Endothelial cell of umbilical vein (primary cell): ENCODE results near the gene SUFU. TPM values are rescaled to one million over a fixed set of nuclear protein-coding genes. Genes with fewer than 3 reads are reported as not detected.

Experiments
- BruUV-seq: library from RNA; stranded (reverse); fragments of 400-500 nt; replicated peaks from 2 replicates; lab custom pipeline; 2021; lab: Mats Ljungman, UMichigan
- CTCF ChIA-PET: fragments of 300-600, 350-600 bp; sonication (Branson Sonifier 250); formaldehyde crosslinking; loops from one replicate; lab custom pipeline; 2021; ENCODE audit warnings: antibody characterized with exemption, inconsistent platforms; lab: Charles Lee
- POLR2A ChIA-PET: fragments of 300-600, 350-600 bp; sonication (Branson Sonifier 250); formaldehyde crosslinking; loops from one replicate; lab custom pipeline; 2021; ENCODE audit warnings: antibody characterized with exemption, inconsistent platforms; lab: Charles Lee
- DNase-seq: peaks from one replicate; pipeline ENCODE4 v3.0.0-alpha.2; 2011; ENCODE audit warnings: low read depth, low spot score
- FAIRE-seq: peaks from 2 replicates; lab custom pipeline; 2011; peaks lifted over from hg19 to GRCh38; lab: Jason Lieb, UNC
- H2AFZ ChIP-seq: 2 replicates; pipeline ENCODE4 v1.6.0; 2012; ENCODE audit warnings: low read depth, low read length, control low read depth, inconsistent platforms
- H3K27ac ChIP-seq: 2 replicates; pipeline ENCODE4 v1.5.1; 2011; ENCODE audit warnings: low read depth, mild to moderate bottlenecking, control low read depth, low read length, moderate library complexity; ENCODE audit not compliant: insufficient read depth
- H3K27me3 ChIP-seq, 2 experiments: 2 replicates each; pipeline versions ENCODE4 v1.6.0 to v1.6.1; 2011; ENCODE audit warnings: low read length in 2 of 2, mixed read lengths in 1 of 2; ENCODE audit not compliant: control insufficient read depth in 2 of 2, insufficient read depth in 2 of 2
- H3K36me3 ChIP-seq, 2 experiments: 2 replicates in 1 of 2; 3 replicates in 1 of 2; pipeline ENCODE4 v1.5.1; 2011; ENCODE audit warnings: low read length in 2 of 2, mild to moderate bottlenecking in 1 of 2, moderate library complexity in 1 of 2; ENCODE audit not compliant: control insufficient read depth in 2 of 2, insufficient read depth in 2 of 2; ENCODE audit errors: extremely low read depth in 1 of 2
- H3K4me1 ChIP-seq: 3 replicates; pipeline ENCODE4 v1.5.1; 2011; ENCODE audit warnings: mild to moderate bottlenecking, low read length; ENCODE audit not compliant: control insufficient read depth, insufficient read depth; ENCODE audit errors: extremely low read depth
- H3K4me2 ChIP-seq: 2 replicates; pipeline ENCODE4 v1.6.1; 2011; ENCODE audit warnings: low read length, control low read depth, mixed read lengths; ENCODE audit not compliant: insufficient read depth
- H3K4me3 ChIP-seq, 3 experiments: fragments of 200-600 bp in 1 of 3; sonication (generic), shearing (Covaris generic) in 1 of 3; replicated peaks in 1 of 3; 2 replicates each; pipeline ENCODE4 v1.5.1; 2011 to 2016; ENCODE audit warnings: control low read depth in 3 of 3, low read length in 3 of 3, mild to moderate bottlenecking in 2 of 3, inconsistent platforms in 1 of 3, low read depth in 1 of 3, moderate library complexity in 1 of 3; ENCODE audit not compliant: insufficient read depth in 1 of 3
- H3K79me2 ChIP-seq: 2 replicates; pipeline ENCODE4 v1.6.0; 2012; ENCODE audit warnings: low read length, inconsistent platforms; ENCODE audit not compliant: control insufficient read depth, insufficient read depth
- H3K9ac ChIP-seq: replicated peaks from 2 replicates; pipeline ENCODE3; 2011; ENCODE audit warnings: low read length, control low read depth; ENCODE audit not compliant: insufficient read depth; ENCODE audit errors: extremely low read depth
- H3K9me1 ChIP-seq: replicated peaks from 3 replicates; pipeline ENCODE4 v1.6.0; 2011; ENCODE audit warnings: mild to moderate bottlenecking, low read length; ENCODE audit not compliant: control insufficient read depth, insufficient read depth; ENCODE audit errors: extremely low read depth
- H3K9me3 ChIP-seq: replicated peaks from 2 replicates; pipeline ENCODE4 v1.5.1; 2012; ENCODE audit warnings: low read length, inconsistent platforms; ENCODE audit not compliant: control insufficient read depth, insufficient read depth
- H4K20me1 ChIP-seq: replicated peaks from 2 replicates; pipeline ENCODE3; 2011; ENCODE audit warnings: mild to moderate bottlenecking, low read length; ENCODE audit not compliant: control insufficient read depth, insufficient read depth; ENCODE audit errors: extremely low read depth
- EZH2 ChIP-seq: IDR thresholded peaks from 2 replicates; pipeline ENCODE4 v1.6.1; 2012; ENCODE audit warnings: borderline replicate concordance, low read depth, mild to moderate bottlenecking, moderate library complexity, low read length, inconsistent platforms; ENCODE audit not compliant: severe bottlenecking
- FOS ChIP-seq: IDR thresholded peaks from 2 replicates; pipeline ENCODE4 v1.6.1; 2011; ENCODE audit warnings: mild to moderate bottlenecking, low read length, moderate library complexity, borderline replicate concordance; ENCODE audit not compliant: insufficient read depth
- GATA2 ChIP-seq: IDR thresholded peaks from 2 replicates; pipeline ENCODE4 v1.7.0; 2011; ENCODE audit warnings: low read depth, mild to moderate bottlenecking, moderate library complexity, mixed read lengths, low read length; ENCODE audit not compliant: insufficient read length, insufficient read depth
- JUN ChIP-seq: IDR thresholded peaks from 2 replicates; pipeline ENCODE4 v1.6.1; 2011; ENCODE audit warnings: borderline replicate concordance, low read depth; ENCODE audit not compliant: insufficient read length, insufficient read depth
- MYC ChIP-seq: IDR thresholded peaks from one replicate; pipeline ENCODE4 v1.6.1; 2011; ENCODE audit warnings: mild to moderate bottlenecking, low read depth, low read length
- POLR2A ChIP-seq: IDR thresholded peaks from 2 replicates; pipeline ENCODE4 v1.6.1; 2012; ENCODE audit warnings: low read depth, mild to moderate bottlenecking, control low read depth, low read length
- POLR2AphosphoS5 ChIP-seq: IDR thresholded peaks from 2 replicates; pipeline ENCODE4 v1.6.1; 2012; ENCODE audit warnings: low read depth, mild to moderate bottlenecking, control low read depth, low read length, moderate library complexity; ENCODE audit not compliant: insufficient read depth
- dilution Hi-C: fragments of 300-500 bp; cut with MboI; formaldehyde crosslinking; loops from one replicate; pipeline ENCODE4 v1.15.0; 2019; ENCODE audit warnings: low sequenced_read_pairs; ENCODE audit not compliant: extremely low pct_ligation_motif_present
- intact Hi-C: fragments of 100-400 bp; cut with micrococcal nuclease; formaldehyde crosslinking; loops from one replicate; pipeline ENCODE4 v1.10.0; 2022
- polyA plus RNA-seq, 4 experiments: library from polyadenylated mRNA; depleted of rRNA in 3 of 4; stranded (reverse) in 3 of 4; unstranded in 1 of 4; fragments of >200 nt; gene quantifications; 2 replicates each; pipeline versions ENCODE4 v1.2.1 to v1.2.3, GENCODE V29; 2011 to 2012; ENCODE audit warnings: missing spikeins in 1 of 4
- total RNA-seq: library from RNA; stranded (reverse); gene quantifications from 2 replicates; pipeline ENCODE4 v1.2.3, GENCODE V29; 2021
- TF ChIP-seq, protein P1 (sequence below): IDR thresholded peaks from 2 replicates; pipeline ENCODE4 v1.6.1; 2011; ENCODE audit not compliant: insufficient read depth, insufficient read length
- TF ChIP-seq, protein P2 (sequence below), 2 donors: IDR thresholded peaks; 1 replicate in 1 of 2; 2 replicates in 1 of 2; pipeline ENCODE4 v1.5.1; 2011; ENCODE audit warnings: low read length in 2 of 2, mild to moderate bottlenecking in 2 of 2, moderate library complexity in 2 of 2, control low read depth in 1 of 2, inconsistent platforms in 1 of 2, low read depth in 1 of 2; ENCODE audit not compliant: insufficient read depth in 1 of 2; ENCODE audit errors: extremely low read depth in 1 of 2

SUFU gene
- total and polyA plus RNA-seq, 2 donors (not counting 3 experiments of a cell fraction or from before 2014, with no cell fraction given): 10.1 to 16.3 TPM

DNA sequence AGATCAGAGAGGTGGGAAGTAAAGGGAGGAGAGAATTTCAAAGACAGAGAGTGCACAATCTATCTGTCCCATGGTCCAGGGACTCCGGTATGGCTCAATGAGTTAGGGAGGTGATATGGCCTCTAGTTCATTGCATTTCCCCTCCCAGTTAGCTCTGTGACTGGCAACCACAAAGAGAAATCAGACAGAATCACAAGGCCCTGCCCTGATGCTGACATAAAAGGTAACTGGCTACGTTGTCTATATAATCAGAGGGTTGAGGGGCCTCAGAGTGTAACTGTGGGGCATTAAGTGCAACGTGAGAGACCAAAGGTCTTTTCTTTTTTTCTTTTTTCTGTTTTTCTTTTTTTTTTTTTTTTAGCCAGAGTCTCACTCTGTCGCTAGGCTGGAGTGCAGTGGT is 45.1 kb upstream of the SUFU start:
- Histone ChIP-seq H4K20me1 (no peaks in the 10 kb centered on the region), H3K4me1 (peaks cover 7% of the 10 kb centered on the region), H3K9me3 (no peaks in the 10 kb centered on the region), H3K79me2 (no peaks in the 10 kb centered on the region), H3K9me1 (no peaks in the 10 kb centered on the region), H3K27ac (no peak overlapping the region), H3K27me3 (peaks cover 0 to 4% of the 10 kb centered on the region in 2 experiments), H3K4me3 (no peak overlapping the region), H2AFZ (no peak overlapping the region), H3K36me3 (no peaks in the 10 kb centered on the region), H3K9ac (no peak overlapping the region), H3K4me2 (no peak overlapping the region)
- dilution Hi-C loops: no loop called here
- ChIA-PET CTCF (no interaction called here), POLR2A (no interaction called here)
- DNase-seq: no peak
- no TSS peak for BruUV-seq
- intact Hi-C loops: no loop called here
- no peak for FAIRE-seq
- TF ChIP-seq, protein P1, sequence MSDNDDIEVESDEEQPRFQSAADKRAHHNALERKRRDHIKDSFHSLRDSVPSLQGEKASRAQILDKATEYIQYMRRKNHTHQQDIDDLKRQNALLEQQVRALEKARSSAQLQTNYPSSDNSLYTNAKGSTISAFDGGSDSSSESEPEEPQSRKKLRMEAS: no peak
- TF ChIP-seq, protein P2, sequence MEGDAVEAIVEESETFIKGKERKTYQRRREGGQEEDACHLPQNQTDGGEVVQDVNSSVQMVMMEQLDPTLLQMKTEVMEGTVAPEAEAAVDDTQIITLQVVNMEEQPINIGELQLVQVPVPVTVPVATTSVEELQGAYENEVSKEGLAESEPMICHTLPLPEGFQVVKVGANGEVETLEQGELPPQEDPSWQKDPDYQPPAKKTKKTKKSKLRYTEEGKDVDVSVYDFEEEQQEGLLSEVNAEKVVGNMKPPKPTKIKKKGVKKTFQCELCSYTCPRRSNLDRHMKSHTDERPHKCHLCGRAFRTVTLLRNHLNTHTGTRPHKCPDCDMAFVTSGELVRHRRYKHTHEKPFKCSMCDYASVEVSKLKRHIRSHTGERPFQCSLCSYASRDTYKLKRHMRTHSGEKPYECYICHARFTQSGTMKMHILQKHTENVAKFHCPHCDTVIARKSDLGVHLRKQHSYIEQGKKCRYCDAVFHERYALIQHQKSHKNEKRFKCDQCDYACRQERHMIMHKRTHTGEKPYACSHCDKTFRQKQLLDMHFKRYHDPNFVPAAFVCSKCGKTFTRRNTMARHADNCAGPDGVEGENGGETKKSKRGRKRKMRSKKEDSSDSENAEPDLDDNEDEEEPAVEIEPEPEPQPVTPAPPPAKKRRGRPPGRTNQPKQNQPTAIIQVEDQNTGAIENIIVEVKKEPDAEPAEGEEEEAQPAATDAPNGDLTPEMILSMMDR (IDR thresholded peaks at IDR 0.05; ENCODE audit: extremely low read depth in 1 of 2, insufficient read depth in 1 of 2, low read depth in 1 of 2, low read length in 2 of 2): no peak
- TF ChIP-seq POLR2A: no peak
- no peak for TF ChIP-seq JUN
- no peak for TF ChIP-seq EZH2
- no peak for TF ChIP-seq GATA2
- no peak for TF ChIP-seq MYC
- TF ChIP-seq POLR2AphosphoS5: no peak
- TF ChIP-seq FOS: no peak
